ENCODE measurements around the gene PDXK. TPM values are rescaled to one million over a fixed set of nuclear protein-coding genes. Genes with fewer than 3 reads are reported as not detected.

PDXK gene
- total RNA-seq, 1 donor from 2014 or later = 87.0 TPM

DNA sequence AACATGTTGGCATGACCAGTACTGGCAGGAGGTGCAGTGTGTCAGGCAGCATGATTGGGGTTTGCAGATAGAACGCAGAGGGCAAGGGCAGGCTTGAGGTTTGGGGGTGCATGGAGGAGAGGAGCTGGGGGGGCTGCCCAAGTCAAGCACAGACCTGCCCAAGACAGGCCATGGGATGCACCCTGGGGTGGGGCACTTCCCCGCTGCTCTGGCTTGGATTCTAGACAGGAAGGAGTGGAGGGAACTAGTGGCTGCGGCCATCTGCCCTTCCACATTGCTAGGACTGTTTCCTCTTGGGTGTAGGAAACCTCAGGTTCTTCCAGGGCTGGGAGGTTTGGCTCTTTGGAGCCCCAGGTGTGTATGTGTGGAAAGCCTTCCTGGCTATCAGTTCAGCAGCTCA, 3.0 kb downstream of the PDXK start:
- no peak for DNase-seq (ENCODE audit: low read depth)

DNA sequence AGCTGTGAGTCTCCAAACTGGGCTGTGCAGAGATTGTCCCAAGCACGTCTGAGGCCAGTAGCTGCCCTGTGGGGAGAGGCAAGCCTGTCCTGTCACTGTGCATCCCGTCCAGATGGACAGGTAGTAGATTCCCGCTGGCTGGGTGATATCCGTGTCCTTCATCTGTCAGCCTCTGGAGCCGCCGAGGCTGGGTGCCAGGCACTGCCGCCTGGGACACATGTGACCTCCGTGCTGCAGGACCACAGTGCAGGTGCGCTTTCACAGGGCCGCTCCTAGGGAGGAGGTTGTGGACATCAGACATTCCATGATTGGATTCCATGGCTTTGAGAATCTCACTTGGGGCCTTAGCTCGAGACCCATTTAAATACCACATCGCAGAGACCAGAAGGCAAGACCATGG, 4.7 kb downstream of the PDXK start:
- DNase-seq (ENCODE audit: low read depth) = no peak

DNA sequence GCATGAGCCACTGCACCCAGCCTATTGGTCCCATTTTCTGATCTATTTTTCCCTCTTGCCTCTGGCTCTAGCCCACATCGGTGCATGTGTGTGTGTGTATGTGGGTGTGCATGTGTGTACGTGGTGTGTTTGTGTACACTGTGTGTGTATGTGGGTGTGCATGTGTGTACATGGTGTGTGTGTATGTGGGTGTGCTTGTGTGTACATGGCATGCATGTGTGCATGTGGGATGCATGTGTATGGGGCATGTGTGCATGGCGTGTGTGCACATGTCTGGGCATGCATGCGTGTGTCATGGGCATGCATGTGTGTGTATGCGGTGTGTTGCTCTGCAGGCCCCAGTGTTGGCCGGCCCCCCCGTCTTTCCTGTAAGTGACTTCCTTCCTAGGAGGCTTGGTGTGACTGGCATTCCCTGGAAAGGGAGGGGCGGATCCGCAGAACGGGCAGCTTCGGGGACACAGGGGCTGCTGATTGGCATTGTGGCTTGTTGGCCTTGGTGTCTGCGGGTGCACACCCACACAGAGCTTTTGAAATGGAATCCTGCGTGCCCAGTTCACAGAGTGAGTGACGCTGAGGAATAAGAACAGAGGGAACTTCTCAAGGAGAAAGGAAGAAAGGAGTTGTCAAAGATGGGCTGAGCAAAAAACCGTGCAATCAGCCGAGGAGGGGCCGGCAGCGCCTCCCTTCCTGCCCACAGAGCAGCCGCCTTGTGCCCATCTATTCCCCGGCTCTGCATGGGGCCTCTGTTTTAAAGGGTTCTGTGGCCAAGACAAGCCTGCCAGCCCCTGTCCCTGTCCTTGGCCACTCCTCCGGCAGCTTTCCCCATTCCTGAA, 8.0 kb downstream of the PDXK start:
- DNase-seq (ENCODE audit: low read depth) = peak; percentile 71

DNA sequence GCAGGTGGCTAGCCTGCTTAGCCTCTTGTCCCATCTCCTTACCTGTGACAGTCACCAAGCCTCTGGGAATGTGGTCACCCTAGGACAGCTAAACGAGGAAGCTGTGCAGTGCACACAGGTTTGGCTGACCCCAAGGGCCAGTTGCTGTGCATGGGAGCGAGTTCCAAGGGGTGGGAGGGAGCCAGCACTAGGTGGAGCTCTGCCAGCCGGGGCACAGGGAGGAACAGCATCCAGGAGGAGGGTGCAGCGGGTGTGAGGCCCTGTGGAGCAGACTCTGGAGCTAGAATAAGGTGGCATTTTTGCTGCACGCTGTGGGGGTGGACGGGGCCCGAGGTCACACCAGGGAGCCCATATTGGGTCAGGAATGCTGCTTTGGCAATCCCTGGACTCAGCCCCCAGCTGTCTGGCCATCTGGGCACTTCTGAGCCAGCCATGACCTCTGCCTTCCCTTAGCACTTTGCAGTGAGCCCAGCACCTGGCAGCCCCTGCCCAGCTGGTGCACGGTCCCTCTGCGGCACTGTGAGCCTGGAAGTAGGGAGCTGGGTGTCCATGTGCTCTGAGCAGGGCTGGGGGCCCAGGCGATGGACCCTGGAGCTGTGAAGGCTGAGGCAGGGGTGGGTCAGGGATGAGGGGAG, 8.7 kb downstream of the PDXK start:
- DNase-seq (ENCODE audit: low read depth) = peak; percentile 90

DNA sequence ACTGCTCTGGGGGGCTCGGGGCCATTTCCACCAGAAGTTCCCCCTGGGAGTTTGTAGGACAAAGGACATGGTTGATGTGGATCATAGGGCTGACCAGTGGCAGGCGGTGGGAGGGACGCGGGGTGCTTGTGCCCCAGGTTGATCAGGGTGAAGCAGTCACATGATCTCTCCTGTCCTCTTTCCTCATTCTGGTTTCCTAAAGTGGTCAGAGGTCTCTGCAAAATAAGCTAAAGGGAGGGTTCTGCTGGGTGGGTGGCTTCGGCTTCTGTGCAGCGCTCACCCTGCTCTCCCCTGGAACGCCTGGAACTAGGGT, 9.2 kb downstream of the PDXK start:
- DNase-seq (ENCODE audit: low read depth) = no peak

DNA sequence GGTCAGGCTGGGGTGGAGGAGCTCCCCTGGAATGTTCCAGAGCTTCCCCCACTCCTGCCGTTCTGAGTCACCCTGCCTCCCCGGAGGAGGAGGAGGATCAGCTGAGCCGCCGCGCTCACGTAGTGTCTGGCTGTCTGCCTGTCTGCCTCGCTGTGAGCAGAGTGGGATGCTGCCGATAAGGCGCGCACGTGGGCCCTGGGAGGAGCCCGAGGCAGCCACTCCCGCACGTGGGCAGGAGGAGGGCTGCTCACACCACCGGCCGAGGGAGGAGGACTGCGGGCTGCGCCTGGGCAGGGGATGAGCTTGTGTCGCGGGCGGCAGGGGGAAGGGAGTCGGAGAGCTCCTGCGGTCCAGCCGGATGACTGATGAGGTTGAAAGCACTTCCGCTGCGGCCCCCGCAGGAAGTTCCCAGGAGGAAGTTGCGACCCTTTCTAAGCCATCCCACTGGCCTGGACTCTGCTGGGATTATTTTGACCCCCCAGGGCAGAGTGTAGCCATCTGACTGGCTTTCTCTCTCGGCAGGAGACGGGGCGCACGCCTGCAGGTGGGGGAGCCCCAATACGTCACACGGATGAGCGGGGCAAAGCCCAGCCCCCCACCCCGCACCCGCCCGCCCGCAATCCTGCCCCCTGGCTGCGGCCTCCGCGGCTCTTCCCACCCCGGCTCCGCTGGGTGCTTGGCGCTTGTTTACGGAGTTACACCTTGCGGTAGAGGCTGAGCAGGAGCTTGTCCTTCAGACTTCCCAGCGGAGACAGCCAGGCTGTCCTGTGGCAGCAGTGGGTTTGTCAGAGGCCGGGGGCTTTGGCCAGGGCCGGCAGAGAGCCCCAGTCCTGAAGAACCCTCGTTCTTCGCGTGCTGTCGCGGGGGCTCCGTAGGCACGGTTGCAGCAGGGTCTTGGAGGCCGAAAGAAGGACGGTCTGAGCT, 9.8 kb downstream of the PDXK start:
- peak; percentile 97 for DNase-seq (ENCODE audit: low read depth)

DNA sequence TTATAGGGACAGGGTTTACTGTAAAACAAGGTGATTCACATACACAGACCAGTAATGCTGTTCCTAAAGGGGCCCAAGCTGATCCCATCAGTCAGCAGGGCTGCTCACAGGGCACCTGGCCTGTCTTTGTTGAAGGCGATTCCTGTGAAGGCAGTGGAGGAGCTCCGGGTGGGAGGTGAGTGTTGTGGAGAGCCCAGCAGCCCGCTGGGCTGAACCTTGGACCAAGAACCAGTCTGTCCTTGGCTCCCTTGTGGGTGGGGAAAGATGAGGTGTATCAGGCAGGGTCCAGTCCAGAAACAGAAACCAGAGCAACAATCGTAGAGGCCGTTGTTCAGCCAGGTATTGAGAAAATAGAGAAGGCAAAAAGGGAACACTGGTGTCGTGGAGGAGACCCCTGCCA, 12.5 kb downstream of the PDXK start:
- DNase-seq (ENCODE audit: low read depth) = no peak

DNA sequence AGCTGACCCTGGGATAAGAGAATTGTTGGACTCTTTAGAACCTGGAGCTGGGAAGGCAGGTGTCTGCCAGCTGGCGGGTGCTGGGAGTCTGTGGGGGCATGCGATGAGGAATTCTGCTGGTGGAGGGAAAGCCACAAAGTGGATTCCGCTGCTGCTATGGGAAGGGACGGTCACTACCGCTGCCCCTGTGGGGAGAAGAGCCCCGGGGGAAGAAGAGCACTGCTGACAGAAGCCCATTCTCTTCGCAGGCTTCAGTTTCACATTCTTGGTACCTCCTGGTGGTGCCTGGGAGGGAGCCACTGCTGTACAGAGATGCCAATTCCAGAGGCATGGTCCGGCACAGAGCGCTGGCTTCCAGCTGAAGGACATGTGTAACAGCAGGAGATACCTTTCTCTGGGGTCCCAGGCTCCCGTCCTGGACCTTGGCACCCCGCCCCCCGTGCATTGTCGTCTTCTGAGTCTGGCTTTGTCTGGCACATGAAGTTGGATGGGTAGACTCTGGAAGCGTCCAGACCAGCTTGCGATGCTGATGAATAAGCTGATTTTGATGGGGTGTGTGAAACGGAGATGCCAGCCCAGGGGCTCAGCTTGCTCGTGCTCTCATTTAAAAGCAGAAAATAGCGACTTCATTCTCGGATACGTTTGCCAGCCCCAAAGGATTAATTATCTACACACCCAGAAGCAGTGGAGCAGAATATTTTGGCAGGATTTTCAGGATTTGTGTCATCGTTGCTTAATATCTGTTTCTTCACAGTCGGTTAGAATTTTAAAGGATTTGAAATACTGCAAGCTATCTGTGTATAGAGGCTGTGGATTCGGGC, 13.2 kb downstream of the PDXK start:
- peak; percentile 79 for DNase-seq (ENCODE audit: low read depth)

DNA sequence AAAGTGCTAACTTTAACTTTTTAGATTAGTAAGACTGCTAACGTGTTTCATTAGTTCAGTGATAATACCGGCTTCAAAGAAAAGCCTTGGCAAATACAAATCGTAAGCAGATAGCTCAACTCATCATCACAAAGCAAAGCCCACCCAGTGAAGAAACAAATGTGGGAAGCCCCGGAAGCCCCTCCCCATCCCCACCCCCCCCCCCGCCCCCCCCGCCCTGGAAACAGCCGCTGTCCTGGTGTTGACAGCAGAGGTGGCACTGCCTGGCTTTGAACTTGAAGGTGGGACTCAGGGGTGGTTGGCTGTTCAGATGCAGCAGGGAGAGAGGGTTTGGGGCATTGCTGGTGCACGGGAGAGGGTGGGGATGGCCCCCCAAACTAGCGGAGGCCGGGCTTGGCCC, 14.1 kb downstream of the PDXK start:
- no peak for DNase-seq (ENCODE audit: low read depth)

DNA sequence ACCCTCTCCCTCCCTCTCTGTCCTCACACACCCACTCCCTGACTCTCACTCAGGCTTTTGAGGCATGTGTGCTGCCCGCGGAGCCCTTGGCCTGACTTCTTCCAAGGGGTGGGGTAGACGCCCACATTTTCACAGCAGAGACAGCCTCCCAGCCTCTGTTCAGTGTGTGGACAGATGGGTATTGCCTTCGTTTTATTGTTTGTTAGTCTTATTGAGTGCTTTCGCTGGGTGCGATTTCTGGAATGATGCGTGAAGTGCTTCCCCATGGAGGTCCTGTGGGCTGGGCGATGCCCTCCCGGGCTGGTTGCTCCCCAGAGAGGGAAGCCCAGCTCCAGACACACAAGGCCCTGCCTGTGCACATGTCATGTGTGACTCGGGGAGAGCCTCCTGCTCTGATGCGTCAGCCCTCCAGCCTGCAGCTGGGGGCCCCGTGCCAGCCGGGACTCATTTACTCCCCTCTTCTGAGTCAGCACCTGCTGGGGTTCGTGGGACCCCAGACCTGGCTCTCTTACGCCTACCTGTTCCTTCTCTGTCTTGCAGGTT, 14.7 kb downstream of the PDXK start:
- peak; percentile 83 for DNase-seq (ENCODE audit: low read depth)

DNA sequence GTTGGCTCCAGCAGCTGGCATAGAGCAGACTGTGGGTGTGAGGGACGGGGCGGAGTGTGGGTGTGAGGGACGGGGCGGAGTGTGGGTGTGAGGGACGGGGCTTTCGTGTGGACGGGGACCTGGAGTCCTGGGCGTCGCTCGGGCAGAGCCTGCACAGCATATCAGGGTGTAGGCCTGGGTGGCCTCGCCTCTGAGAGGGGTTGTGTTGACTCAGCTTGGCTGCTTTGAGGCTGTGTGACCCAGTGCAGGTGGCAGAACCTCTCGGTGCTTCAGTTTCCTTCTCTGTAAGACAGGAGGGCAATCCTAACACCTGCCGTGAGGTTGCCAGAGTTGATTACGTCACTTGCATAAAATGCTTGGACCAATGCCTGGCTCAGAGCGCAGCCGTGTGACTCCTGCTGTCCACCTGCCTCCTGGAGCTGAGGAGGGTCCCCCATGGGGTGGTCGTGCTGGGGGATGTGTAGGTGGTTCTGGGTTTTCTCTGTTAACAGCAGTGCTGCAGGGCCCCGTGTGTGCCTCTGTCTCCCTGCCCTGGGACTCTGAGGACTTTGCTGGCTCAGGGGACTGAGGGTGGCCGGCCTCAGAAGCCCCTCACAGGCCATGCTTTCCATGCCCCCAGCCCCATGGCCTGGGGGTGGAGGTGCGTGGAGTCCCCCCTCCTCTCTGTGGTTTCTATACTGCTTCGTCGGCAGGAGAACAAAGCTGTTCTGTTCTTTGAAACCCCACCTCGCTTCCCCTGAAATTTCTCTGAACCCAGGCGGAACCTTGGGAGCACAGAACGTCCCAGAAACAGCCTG, 15.4 kb downstream of the PDXK start:
- DNase-seq (ENCODE audit: low read depth) = peak; percentile 51

DNA sequence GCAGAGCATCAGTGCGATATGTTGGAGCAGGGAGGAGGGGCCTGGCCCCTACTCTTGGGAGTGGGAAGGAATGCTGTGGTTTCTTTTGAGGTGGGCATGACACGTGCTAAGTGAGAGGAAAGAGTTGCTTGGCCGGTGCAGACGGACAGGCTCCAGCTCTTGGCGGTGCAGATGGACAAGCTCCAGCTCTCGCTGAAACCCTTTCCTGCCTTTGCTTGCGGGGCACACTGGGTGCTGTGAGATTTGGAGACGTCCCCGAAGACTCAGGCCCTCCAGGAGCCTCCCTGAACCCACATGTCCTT, 15.9 kb downstream of the PDXK start:
- DNase-seq (ENCODE audit: low read depth) = peak; percentile 82

DNA sequence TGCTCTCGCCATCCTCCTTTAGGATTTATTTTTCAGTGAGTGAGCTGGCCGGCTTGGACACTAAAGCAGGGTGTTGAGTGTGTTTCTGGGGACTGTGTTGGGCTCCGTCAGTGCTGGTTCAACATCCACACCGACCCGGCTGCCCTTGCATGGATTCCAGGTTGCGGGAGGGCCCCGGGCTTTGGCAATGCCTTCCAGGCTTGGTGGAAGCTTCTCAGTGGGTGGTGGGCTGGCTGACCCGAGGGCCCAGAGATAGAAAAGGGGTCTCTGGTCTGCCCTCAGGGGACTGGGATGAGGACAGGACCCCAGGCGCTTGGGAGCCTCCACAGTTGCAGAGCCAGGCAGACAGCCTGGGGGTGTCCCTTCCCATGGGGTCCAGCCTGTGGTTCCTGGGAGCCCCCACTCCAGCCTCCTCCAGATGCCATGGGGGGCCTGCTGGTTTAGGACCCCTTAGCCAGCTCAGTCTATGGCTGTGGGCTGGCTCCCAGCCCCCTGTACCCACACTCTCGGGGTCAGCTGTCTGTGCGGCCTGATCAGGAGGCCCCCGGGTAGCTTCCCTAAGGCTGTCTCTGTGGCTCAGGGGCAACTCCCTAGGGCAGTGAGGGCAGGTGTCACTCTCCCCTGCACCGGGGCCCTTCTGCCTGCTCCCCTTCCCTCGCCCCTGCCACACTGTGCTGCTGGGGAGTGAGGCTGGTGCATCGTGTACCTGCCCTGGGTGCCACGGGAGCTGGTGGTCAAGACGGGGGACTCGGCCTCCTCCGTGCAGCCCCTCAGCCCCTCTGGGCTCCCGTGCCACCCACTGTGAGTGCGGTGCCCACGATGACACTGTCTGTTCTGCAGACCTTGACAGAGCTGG, 16.5 kb downstream of the PDXK start:
- no peak for DNase-seq (ENCODE audit: low read depth)

DNA sequence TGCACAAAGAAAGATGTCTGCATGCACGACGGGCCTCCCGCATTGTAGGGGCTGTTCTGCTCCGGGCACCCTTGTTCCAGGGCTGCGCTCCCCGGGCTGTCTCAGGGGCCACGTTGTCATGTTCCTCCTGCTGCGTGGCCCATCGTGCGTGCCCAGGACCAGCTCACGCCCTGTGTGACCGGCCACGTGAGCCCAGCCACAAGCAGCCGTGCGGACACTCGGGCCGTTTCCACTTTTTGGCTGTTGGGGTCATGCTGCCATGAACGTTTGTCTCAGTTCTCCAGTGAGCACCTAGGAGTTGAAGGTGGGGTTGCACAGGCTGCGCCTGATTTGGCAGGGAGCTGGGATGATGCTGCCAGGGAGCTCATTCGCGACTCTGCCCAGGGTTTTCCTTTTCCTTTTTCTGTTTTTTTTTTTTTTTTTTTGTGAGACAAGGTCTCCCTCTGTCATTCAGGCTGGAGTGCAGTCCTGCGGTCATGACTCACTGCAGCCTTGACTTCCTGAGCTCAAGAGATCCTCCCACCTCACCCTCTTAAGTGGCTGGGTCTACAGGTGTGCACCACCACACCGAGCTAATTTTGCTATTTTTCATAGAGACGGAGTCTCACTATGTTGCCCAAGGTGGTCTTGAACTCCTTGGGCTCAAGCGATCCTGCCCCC, 17.4 kb downstream of the PDXK start:
- DNase-seq (ENCODE audit: low read depth) = no peak

DNA sequence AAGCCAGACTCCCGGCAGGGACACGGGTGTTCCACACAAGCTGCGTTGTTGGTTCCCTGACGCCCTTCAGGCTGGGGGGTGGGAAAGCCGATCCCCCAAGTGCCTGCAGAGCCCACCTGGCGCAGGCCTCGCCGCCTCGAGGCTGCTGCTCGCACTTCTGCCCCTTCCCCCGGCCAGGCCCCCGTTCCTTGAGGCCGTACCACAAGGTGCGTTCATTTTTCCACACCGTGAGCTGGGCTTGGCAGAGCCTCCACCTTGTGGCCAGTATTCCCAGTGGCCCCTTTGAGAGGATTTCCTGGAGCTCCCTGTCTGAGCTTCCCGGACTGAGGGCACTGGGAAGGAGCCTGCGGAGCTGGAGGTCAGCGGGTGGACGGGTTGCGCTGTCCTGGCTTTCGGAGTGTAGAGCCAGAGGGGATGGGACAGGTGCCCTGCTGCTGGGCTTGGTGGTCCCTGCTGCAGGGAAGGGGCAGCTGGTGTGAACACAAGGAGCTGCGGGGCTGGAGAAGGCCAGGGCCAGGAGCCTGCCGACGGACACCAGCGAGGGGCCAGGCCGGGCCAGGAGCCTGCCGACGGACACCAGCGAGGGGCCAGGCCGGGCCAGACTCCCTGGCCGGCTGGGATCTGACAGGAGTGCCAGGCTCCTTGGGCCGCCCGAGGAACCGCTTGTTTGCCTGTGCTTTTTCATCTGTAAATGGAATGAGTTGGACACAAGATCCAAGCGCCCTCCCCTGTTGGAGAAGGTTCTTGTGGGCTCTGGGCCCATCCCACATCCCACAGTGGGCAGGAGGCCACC, 18.4 kb downstream of the PDXK start:
- no peak for DNase-seq (ENCODE audit: low read depth)

DNA sequence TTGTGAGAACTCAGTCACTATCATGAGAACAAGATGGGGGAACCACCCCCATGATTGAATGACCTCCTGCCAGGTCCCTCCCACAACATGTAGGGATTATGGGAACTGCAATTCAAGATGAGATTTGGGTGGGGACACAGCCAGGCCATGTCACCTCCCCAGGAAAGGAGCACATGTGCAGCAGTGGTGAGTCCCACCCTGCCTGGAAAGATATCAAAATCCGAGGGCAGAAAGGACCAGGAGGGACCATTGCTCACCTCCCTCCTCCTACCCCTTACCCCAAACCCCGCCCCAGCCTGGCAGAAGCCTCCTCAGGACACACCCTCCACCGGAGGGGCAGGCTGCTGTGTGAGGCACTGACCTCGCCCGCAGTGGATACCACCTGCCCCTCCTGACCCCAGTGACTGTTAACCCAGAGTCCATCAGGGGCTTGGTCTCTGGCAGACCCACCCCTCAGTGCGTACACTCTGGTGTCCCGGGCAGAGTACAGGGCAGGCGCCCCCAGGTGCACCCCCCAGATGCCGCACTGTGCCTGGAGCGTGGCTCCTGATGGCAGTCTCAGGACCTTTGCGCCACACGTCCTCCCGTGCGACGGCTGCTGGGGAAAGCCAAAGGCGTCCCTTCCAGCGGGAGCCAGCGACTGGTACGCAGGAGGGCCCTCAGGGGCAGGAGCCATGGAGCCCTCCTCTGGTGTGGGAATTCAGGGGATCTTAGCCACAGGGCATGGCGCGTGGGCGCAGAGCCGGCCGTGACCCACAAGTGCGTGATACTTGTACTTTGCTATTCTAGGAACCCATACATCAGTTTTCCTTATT, 20.9 kb downstream of the PDXK start:
- DNase-seq (ENCODE audit: low read depth) = no peak

Data from myocyte (in vitro differentiated cells).